Measurements from ENCODE around the gene ITSN1.
A peak's percentile ranks its signal among the peaks of the same experiment; 100 is the strongest.
"Not testable (repeated sequence)": the region's sequence is repeated elsewhere in the genome, so short reads cannot be mapped to it uniquely, and the experiment has no call there.

Gene ITSN1

GRCh38 chr21:33775100-33775828 lies 133.0 kb downstream of the ITSN1 start:
- no peak for DNase-seq

- DNase-seq, result no peak
Observed at GRCh38 chr21:33780631-33781030, 138.3 kb downstream of the ITSN1 start.

- no peak for DNase-seq
Observed at GRCh38 chr21:33781121-33781520, 138.8 kb downstream of the ITSN1 start.

- no peak for DNase-seq
Observed at GRCh38 chr21:33783187-33783979, 141.1 kb downstream of the ITSN1 start.

- no peak for DNase-seq
Observed at GRCh38 chr21:33787431-33787830, 145.1 kb downstream of the ITSN1 start.

GRCh38 chr21:33788438-33788837 lies 146.1 kb downstream of the ITSN1 start:
- not testable (repeated sequence) for DNase-seq

- no peak for DNase-seq
Observed at GRCh38 chr21:33789697-33790096, 147.4 kb downstream of the ITSN1 start.

GRCh38 chr21:33791073-33791472 lies 148.8 kb downstream of the ITSN1 start:
- no peak for DNase-seq

GRCh38 chr21:33794596-33794995 lies 152.3 kb downstream of the ITSN1 start:
- DNase-seq, result no peak

GRCh38 chr21:33797565-33797964 lies 155.3 kb downstream of the ITSN1 start:
- DNase-seq, result no peak

- no peak for DNase-seq
Observed at GRCh38 chr21:33799378-33800090, 157.2 kb downstream of the ITSN1 start.

- DNase-seq, result no peak
Observed at GRCh38 chr21:33800753-33801423, 158.6 kb downstream of the ITSN1 start.

GRCh38 chr21:33801424-33802405 lies 159.4 kb downstream of the ITSN1 start:
- peak; percentile 9 for DNase-seq

GRCh38 chr21:33802481-33802880 lies 160.2 kb downstream of the ITSN1 start:
- no peak for DNase-seq

- no peak for DNase-seq
Observed at GRCh38 chr21:33808715-33809367, 166.5 kb downstream of the ITSN1 start.

GRCh38 chr21:33810766-33811165 lies 168.5 kb downstream of the ITSN1 start:
- DNase-seq, result no peak

GRCh38 chr21:33811167-33812010 lies 169.1 kb downstream of the ITSN1 start:
- no peak for DNase-seq

- no peak for DNase-seq
Observed at GRCh38 chr21:33813832-33814365, 171.6 kb downstream of the ITSN1 start.

- DNase-seq, result no peak
Observed at GRCh38 chr21:33815143-33815707, 172.9 kb downstream of the ITSN1 start.

- no peak for DNase-seq
Observed at GRCh38 chr21:33816174-33816573, 173.9 kb downstream of the ITSN1 start.
